ENCODE data around the gene SDHB.

- TF ChIP-seq MEF2A (IDR thresholded peaks at IDR 0.05; ENCODE audit: borderline replicate concordance, low read depth) (no peak), CTCF (IDR thresholded peaks at IDR 0.05) (peak; percentile 82), GABPA (IDR thresholded peaks at IDR 0.05; ENCODE audit: low read depth) (no peak), POLR2AphosphoS5 (IDR thresholded peaks at IDR 0.05; ENCODE audit: low read depth, low read length) (no peak), FOXM1 (IDR thresholded peaks at IDR 0.05; ENCODE audit: low read depth) (no peak), MXI1 (IDR thresholded peaks at IDR 0.05; ENCODE audit: low read depth, low read length) (no peak), SMC3 (IDR thresholded peaks at IDR 0.05; ENCODE audit: low read depth, low read length) (peak; percentile 75), RFX5 (IDR thresholded peaks at IDR 0.05; ENCODE audit: low read length) (no peak), REST (IDR thresholded peaks at IDR 0.05; ENCODE audit: low read depth, low read length) (no peak), EZH2phosphoT487 (IDR thresholded peaks at IDR 0.05; ENCODE audit: borderline replicate concordance, low read depth) (no peak), EP300 (IDR thresholded peaks at IDR 0.05; ENCODE audit: borderline replicate concordance in 1 of 2, low read depth in 1 of 2, low read length in 1 of 2) (no peak), RCOR1 (IDR thresholded peaks at IDR 0.05; ENCODE audit: low read length) (no peak), RAD21 (IDR thresholded peaks at IDR 0.05; ENCODE audit: low read length) (peak; percentile 89)
These were observed 8.0 kb downstream of the SDHB start for GRCh38 chr1:17045634-17046333.
